GM18873 (cell line): Measurements from ENCODE around the gene SUV39H2.
A peak's percentile ranks its signal among the peaks of the same experiment; 100 is the strongest.
"Not testable (repeated sequence)": the region's sequence is repeated elsewhere in the genome, so short reads cannot be mapped to it uniquely, and the experiment has no call there.

Source experiments
- ATAC-seq: cut with Tn5 transposase; IDR thresholded peaks from one replicate; pipeline ENCODE4 v1.9.1; 2021; ENCODE audit warnings: mild to moderate bottlenecking, moderate library complexity, moderate number of reproducible peaks; ENCODE audit not compliant: unreplicated experiment, low FRiP score

SUV39H2 gene

DNA sequence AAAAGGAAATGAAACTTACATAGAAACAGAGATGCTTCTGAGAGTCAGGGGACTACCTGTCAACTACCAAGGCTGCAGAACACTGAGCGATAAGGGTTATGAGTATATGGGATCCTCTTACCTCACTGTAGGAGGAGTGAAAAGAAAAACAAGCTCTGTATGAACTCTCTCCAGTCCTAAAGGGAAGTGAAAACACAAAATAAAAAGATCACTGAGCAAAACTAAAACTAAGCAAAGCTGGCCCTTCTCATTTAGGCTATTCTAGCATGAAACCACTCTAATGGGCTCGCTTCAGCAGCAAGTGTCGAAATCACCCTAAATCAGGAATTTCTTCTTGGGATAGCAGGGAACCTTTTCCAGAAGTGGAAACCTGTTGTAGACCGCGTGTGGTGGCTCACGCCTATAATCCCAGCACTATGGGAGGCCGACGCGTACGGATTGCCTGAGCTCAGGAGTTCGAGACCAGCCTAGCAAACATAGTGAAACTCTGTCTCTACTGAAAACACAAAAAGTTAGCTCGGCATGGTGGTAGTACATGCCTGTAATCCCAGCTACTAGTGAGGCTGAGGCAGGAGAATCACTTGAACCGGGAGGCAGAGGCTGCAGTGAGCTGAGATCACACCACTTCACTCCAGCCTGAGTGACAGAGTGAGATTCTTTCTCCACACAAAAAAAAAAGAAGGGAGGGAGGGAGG lies 48.2 kb downstream of the SUV39H2 start:
- peak; percentile 92 for ATAC-seq

DNA sequence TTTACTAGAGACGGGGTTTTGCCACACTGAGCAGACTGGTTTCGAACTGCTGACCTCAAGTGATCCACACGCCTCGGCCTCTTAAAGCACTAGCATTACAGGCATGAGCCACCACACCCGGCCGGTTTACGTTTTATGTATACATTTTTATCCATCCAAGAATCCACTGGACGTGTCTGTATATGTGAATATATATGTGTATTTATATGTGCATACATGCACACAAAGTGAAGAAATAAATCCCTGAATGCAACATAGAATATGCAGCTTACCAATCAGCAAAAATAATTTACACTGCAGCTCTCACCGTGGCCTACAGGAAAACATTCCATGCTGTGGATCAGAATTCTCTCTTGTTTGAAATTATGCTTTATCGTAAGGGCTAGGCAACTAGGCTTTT lies 51.9 kb downstream of the SUV39H2 start:
- no peak for ATAC-seq

DNA sequence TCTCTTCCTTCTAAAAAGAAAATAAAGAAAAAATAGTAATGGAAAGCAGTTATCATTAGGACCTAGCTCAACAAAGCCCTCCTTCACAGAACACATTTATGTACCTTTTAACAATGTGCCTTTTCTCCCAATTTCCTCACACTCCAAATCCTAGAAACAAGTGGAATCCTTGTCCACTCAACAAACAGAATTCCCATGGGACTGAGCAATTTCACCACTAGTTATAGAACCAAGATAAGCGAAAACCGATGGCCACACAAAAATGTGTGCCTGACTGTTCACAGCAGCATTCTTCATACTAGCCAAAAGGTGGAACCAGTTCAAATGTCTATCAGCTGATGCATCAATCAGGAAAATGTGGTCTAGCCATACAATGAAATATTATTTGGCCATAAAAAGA lies 57.9 kb downstream of the SUV39H2 start:
- no peak for ATAC-seq

DNA sequence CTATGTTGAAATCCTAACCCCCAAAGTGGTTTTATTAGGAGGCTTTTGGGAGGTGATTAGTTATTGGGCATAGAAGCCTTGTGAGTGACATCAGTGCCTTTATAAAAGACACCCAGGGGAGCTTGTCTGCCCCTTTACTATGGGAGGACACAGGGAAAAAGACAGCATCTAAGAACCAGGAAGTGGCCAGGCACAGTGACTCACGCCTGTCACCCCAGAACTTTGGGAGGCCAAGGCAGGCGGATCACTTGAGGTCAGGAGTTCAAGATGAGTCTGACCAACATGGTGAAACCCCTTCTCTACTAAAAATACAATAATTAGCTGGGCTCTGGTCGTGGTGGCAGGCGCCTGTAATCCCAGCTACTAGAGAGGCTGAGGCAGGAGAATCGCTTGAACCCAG lies 60.3 kb downstream of the SUV39H2 start:
- not testable (repeated sequence) for ATAC-seq

DNA sequence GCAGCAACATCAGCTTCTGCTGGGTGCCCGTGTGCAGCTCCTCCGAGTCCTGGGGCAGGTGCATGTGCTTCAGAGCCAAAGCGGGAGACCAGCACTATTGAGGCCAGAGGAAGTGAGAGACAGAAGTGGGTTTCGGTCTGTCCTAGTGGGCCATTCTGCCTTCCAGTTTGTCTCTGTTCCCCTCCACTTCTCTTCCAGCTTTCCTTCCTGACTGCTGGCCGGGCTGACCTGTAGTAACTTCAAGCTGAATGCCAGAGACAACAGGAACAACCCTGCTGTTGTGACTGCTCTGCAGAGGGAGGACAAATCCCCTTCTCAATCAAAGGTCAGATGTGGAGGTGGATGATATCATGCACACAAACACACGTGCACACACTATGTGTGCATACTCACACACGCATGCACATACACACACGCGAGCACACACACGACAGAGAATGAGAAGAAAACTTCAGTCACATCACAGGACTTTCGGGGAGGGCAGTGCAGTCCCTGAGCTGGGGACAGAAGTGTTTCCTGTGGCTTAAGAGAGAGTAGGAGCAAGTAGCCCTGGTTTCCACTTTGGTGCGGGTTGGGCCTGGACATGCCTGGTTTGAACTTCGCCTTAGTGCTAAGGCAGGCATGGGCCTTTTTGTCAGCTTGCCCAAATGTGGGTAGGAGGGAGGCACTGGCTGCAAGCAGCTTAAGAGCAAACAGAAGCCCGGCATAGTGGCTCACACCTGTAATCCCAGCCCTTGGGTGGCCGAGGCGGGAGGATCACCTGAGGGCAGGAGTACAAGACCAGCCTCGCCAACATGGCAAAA lies 63.7 kb downstream of the SUV39H2 start:
- not testable (repeated sequence) for ATAC-seq

DNA sequence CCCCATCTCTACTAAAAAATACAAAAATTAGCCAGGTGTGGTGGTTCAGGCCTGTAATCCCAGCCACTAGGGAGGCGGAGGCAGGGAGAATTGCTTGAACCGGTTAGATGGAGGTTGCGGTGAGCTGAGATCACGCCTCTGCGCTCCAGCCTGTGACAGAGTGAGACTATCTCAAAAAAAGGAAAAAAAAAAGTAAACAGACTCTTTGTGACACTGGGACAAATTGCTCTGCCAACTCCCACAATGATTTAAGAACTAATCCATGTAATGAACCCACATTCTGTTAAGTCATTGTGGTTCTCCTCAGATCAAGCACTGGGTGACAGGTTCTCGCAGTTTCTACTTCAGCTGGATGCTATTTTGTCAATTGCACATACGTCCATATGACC lies 64.3 kb downstream of the SUV39H2 start:
- ATAC-seq: not testable (repeated sequence)

DNA sequence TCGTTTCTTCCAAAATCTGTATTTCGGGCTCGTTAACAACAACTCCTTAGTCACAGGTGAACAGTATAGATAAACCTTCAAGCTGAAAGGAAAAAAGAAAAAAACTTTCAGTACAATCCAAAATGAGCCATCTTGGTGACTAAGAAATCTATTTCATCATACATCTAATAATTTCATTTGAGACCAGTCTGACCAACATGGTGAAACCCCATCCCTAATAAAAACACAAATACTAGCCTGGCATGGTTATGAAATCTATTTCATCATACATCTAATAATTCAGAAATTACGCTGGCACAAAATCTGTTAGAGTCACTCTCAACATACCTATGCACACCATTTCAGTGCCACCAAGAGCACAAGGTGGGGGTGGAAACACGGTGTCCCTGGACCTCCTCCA lies 66.4 kb downstream of the SUV39H2 start:
- ATAC-seq: no peak

DNA sequence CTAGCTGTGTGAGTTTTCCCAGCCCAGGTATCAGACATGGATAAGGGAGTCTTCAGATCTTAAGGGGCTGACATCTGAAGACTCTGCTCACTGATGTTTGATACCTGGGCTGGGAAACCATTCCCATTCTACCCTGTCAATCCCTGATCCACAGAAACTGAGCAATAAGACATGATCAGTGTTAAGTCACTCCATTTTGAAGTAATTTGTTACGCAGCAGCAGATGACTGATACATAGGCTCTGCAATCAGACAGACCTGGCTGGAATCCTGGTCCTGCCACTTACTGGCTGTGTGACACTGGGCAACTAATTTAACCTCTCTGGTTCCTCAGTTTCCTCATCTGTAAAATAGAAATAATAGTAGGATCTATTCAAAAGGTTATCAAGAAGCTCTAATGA lies 68.6 kb downstream of the SUV39H2 start:
- no peak for ATAC-seq

DNA sequence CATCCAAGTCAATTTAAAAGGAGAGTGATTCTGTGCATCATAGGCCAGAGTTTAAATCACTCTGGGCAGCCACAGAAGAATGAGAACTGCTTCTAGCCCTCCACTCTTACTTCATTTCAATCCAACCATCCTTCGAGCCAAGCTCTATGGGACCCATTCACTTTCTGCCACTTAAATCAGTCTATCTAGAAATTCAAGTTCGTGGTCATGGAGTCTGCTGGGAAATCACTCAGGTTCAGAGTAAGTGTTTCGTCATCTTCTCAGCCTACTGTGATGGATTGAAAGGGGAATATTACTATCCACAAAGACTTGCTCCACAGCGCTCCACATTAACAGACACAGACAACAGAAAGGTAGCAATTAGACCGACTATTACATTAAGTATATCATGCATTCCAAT lies 70.6 kb downstream of the SUV39H2 start:
- ATAC-seq: no peak

DNA sequence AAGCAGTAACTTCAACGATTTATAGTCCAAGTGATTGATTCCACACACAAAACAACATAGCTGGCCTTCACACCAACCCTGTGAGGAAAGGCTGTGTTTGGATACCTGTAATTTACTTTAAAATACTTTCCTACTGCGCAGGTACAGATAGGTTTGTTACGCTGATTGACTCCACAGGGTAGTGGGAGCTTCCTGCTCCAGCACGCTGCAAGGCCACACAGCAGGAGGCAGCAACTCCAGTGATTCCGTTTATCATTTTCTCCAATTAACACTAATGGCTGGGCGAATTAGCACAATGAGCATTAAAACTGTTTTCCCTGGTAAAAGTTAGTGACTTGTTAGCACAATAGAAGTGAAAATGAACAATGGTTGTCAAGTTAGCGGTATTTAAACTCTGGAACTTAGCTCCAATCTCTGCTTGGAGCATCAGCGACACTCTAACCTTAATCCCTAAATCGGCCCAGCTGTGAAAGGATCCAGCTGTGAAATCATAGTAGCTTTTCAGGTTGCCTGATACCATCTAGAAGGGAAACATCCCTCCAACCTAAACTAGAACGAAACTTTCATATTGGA lies 74.3 kb downstream of the SUV39H2 start:
- no peak for ATAC-seq

DNA sequence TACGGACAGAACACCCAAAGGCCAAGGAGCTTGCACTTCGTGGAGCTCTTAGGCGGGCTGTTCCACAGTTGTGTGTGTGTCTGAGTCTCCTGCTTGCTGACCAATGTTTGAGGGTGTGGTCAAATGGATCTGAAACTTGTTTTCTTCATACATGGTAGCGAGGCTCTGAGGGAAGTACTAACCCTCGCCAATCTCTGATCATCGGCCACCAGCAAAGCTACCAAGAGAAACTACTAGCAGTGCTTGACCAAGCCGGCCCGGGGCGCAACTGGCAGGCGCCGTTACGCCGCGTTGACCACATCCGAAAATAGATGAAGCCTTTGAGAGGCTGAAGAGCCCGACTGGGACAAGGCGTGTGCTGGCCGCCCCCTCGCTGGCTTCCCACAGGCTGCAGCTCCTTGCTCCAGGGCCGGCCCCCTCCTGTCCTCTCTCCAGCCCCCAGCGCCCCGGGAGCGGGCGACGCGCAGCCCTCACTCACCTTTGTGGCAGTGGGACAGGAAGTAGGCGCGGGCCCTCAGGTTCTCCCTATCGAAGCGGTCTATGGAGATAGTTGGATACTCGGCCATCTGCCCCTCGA lies 74.8 kb downstream of the SUV39H2 start:
- ATAC-seq: peak; percentile 29
